ENCODE measurements around the gene CALR.

DNA sequence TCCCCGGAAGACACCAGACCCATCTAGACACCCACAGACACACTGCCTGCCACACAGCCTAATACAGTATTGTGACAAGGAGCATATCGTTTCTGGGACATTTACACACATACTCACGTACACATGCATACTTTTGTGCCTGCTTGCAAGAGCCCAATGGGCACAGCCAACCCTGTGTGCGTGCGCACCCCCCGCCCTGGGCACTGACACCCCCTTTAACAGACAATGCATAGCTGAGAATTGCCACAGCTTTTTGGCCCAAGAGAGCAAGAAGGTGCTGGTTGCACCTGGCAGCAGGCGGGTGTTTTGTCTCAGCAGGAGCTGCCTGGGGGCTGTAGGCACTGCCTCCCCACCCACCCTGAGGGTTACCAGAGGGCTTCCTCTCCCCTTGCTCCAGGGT lies 55.2 kb downstream of the CALR start:
- TF ChIP-seq, protein P1, sequence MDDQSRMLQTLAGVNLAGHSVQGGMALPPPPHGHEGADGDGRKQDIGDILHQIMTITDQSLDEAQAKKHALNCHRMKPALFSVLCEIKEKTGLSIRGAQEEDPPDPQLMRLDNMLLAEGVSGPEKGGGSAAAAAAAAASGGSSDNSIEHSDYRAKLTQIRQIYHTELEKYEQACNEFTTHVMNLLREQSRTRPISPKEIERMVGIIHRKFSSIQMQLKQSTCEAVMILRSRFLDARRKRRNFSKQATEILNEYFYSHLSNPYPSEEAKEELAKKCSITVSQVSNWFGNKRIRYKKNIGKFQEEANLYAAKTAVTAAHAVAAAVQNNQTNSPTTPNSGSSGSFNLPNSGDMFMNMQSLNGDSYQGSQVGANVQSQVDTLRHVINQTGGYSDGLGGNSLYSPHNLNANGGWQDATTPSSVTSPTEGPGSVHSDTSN (IDR thresholded peaks at IDR 0.05): no peak
- TF ChIP-seq HOXA7 (CRISPR knock-in tag; IDR thresholded peaks at IDR 0.05) (no peak), SREBF2 (IDR thresholded peaks at IDR 0.05) (no peak), POLR2A (IDR thresholded peaks at IDR 0.05; ENCODE audit: low read length) (no peak), RARB (CRISPR knock-in tag; IDR thresholded peaks at IDR 0.05) (no peak), BHLHE40 (IDR thresholded peaks at IDR 0.05; ENCODE audit: low read depth, low read length) (no peak), CBX8 (IDR thresholded peaks at IDR 0.05) (no peak)
- TF ChIP-seq, protein P2, sequence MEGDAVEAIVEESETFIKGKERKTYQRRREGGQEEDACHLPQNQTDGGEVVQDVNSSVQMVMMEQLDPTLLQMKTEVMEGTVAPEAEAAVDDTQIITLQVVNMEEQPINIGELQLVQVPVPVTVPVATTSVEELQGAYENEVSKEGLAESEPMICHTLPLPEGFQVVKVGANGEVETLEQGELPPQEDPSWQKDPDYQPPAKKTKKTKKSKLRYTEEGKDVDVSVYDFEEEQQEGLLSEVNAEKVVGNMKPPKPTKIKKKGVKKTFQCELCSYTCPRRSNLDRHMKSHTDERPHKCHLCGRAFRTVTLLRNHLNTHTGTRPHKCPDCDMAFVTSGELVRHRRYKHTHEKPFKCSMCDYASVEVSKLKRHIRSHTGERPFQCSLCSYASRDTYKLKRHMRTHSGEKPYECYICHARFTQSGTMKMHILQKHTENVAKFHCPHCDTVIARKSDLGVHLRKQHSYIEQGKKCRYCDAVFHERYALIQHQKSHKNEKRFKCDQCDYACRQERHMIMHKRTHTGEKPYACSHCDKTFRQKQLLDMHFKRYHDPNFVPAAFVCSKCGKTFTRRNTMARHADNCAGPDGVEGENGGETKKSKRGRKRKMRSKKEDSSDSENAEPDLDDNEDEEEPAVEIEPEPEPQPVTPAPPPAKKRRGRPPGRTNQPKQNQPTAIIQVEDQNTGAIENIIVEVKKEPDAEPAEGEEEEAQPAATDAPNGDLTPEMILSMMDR (IDR thresholded peaks at IDR 0.05): no peak
